ENCODE data around the gene DNAAF8.

The DNAAF8 gene

GRCh38 chr16:4750896-4751295, 16.6 kb downstream of the DNAAF8 start:
- H3K4me2 ChIP-seq (ENCODE audit: low read depth, low read length): no peak overlapping the region
- H3K9me2 ChIP-seq (replicated peaks; ENCODE audit: insufficient read depth, low read length): no peaks in the 10 kb centered on the region
- peaks cover 15% of the 10 kb centered on the region; the same call in 1 of the 2 replicates for H3F3A ChIP-seq (ENCODE audit: insufficient read depth, low read length)
- H3K4me1 ChIP-seq (ENCODE audit: low read length): peaks cover 16% of the 10 kb centered on the region
- no peak overlapping the region for H2AFZ ChIP-seq (ENCODE audit: low read length)
- H4K20me1 ChIP-seq (ENCODE audit: insufficient read depth, low read length): no peaks in the 10 kb centered on the region
- no peaks in the 10 kb centered on the region for H3K9me3 ChIP-seq (replicated peaks; ENCODE audit: insufficient read depth, low read length)
- DNase-seq: no peak
- no peak overlapping the region for H3K4me3 ChIP-seq (ENCODE audit: low read length)
- no peaks in the 10 kb centered on the region for H3K36me3 ChIP-seq (replicated peaks; ENCODE audit: insufficient read depth, low read length)
- H3K27ac ChIP-seq (ENCODE audit: low read length): no peak overlapping the region
- no peaks in the 10 kb centered on the region for H3K27me3 ChIP-seq (replicated peaks; ENCODE audit: insufficient read depth, low read length)
- no peak overlapping the region for H3K9ac ChIP-seq (ENCODE audit: low read length)
- TF ChIP-seq CTCF (IDR thresholded peaks at IDR 0.05; ENCODE audit: low read length) (no peak), EZH2 (optimal IDR thresholded peaks at IDR 0.05; ENCODE audit: low read depth, low read length) (no peak), EZH2phosphoT487 (IDR thresholded peaks at IDR 0.05; ENCODE audit: low read length) (no peak)
- no peaks in the 10 kb centered on the region for H3K79me2 ChIP-seq (ENCODE audit: low read length)

GRCh38 chr16:4752351-4753100, 18.2 kb downstream of the DNAAF8 start:
- H3K9me2 ChIP-seq (replicated peaks; ENCODE audit: insufficient read depth, low read length): no peaks in the 10 kb centered on the region
- no peak overlapping the region for H3K9ac ChIP-seq (ENCODE audit: low read length)
- H3K27ac ChIP-seq (ENCODE audit: low read length): no peak overlapping the region
- no peak overlapping the region for H2AFZ ChIP-seq (ENCODE audit: low read length)
- no peaks in the 10 kb centered on the region for H3K36me3 ChIP-seq (replicated peaks; ENCODE audit: insufficient read depth, low read length)
- H3K4me3 ChIP-seq (ENCODE audit: low read length): no peak overlapping the region
- no peak overlapping the region for H3K4me2 ChIP-seq (ENCODE audit: low read depth, low read length)
- H3K79me2 ChIP-seq (ENCODE audit: low read length): no peaks in the 10 kb centered on the region
- H3K4me1 ChIP-seq (ENCODE audit: low read length): peaks cover 9% of the 10 kb centered on the region
- no peak for TF ChIP-seq EZH2 (optimal IDR thresholded peaks at IDR 0.05; ENCODE audit: low read depth, low read length)
- TF ChIP-seq EZH2phosphoT487 (IDR thresholded peaks at IDR 0.05; ENCODE audit: low read length): no peak
- H3K9me3 ChIP-seq (replicated peaks; ENCODE audit: insufficient read depth, low read length): no peaks in the 10 kb centered on the region
- peaks cover 14% of the 10 kb centered on the region; the same call in 1 of the 2 replicates for H3F3A ChIP-seq (ENCODE audit: insufficient read depth, low read length)
- no peaks in the 10 kb centered on the region for H3K27me3 ChIP-seq (replicated peaks; ENCODE audit: insufficient read depth, low read length)
- no peaks in the 10 kb centered on the region for H4K20me1 ChIP-seq (ENCODE audit: insufficient read depth, low read length)
- no peak for DNase-seq

- Histone ChIP-seq H3K27ac (ENCODE audit: low read length) (no peak overlapping the region), H3K4me2 (ENCODE audit: low read depth, low read length) (no peak overlapping the region), H3K27me3 (replicated peaks; ENCODE audit: insufficient read depth, low read length) (no peaks in the 10 kb centered on the region), H3K4me1 (ENCODE audit: low read length) (peaks cover 6% of the 10 kb centered on the region), H3K4me3 (ENCODE audit: low read length) (no peak overlapping the region), H4K20me1 (ENCODE audit: insufficient read depth, low read length) (no peaks in the 10 kb centered on the region), H3K79me2 (ENCODE audit: low read length) (no peaks in the 10 kb centered on the region), H3F3A (ENCODE audit: insufficient read depth, low read length) (peaks cover 7% of the 10 kb centered on the region; the same call in 1 of the 2 replicates), H3K36me3 (replicated peaks; ENCODE audit: insufficient read depth, low read length) (no peaks in the 10 kb centered on the region), H2AFZ (ENCODE audit: low read length) (no peak overlapping the region), H3K9me3 (replicated peaks; ENCODE audit: insufficient read depth, low read length) (no peaks in the 10 kb centered on the region), H3K9ac (ENCODE audit: low read length) (no peak overlapping the region), H3K9me2 (replicated peaks; ENCODE audit: insufficient read depth, low read length) (no peaks in the 10 kb centered on the region)
- TF ChIP-seq EZH2phosphoT487 (IDR thresholded peaks at IDR 0.05; ENCODE audit: low read length) (no peak), CTCF (IDR thresholded peaks at IDR 0.05; ENCODE audit: low read length) (no peak), EZH2 (optimal IDR thresholded peaks at IDR 0.05; ENCODE audit: low read depth, low read length) (no peak)
- no peak for DNase-seq
Measured at GRCh38 chr16:4753227-4753626, 18.9 kb downstream of the DNAAF8 start.

DNA sequence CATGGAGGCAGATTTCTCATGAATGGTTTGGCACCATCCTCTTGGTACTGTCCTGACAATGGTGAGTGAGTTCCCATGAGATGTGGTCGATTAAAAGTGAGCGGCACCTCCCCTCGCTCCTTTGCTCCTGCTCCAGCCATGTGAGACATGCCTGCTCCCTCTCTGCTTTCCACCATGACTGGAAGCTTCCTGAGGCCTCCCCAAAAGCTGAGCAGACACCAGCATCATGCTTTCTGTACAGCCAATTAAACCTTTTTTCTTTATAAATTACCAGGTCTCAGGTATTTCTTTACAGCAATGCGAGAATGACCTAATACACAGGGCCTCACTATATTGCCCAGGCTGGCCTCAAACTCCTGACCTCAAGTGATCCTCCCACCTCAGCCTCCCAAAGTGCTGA, 20.5 kb downstream of the DNAAF8 start:
- Histone ChIP-seq H3K27ac (ENCODE audit: low read length) (no peak overlapping the region), H3K9me3 (replicated peaks; ENCODE audit: insufficient read depth, low read length) (no peaks in the 10 kb centered on the region), H3K4me2 (ENCODE audit: low read depth, low read length) (no peak overlapping the region), H3K9me2 (replicated peaks; ENCODE audit: insufficient read depth, low read length) (no peaks in the 10 kb centered on the region), H2AFZ (ENCODE audit: low read length) (no peak overlapping the region), H3K79me2 (ENCODE audit: low read length) (no peaks in the 10 kb centered on the region), H3K4me3 (ENCODE audit: low read length) (no peak overlapping the region), H3K27me3 (replicated peaks; ENCODE audit: insufficient read depth, low read length) (no peaks in the 10 kb centered on the region), H3F3A (ENCODE audit: insufficient read depth, low read length) (no peaks in the 10 kb centered on the region), H4K20me1 (ENCODE audit: insufficient read depth, low read length) (no peaks in the 10 kb centered on the region), H3K4me1 (ENCODE audit: low read length) (no peaks in the 10 kb centered on the region), H3K9ac (ENCODE audit: low read length) (no peak overlapping the region), H3K36me3 (replicated peaks; ENCODE audit: insufficient read depth, low read length) (no peaks in the 10 kb centered on the region)
- DNase-seq: no peak
- TF ChIP-seq EZH2phosphoT487 (IDR thresholded peaks at IDR 0.05; ENCODE audit: low read length): no peak
- no peak for TF ChIP-seq CTCF (IDR thresholded peaks at IDR 0.05; ENCODE audit: low read length)
- no peak for TF ChIP-seq EZH2 (optimal IDR thresholded peaks at IDR 0.05; ENCODE audit: low read depth, low read length)

Data from MM.1S (cell line).